Right kidney (tissue), 1 donor: ENCODE results near the gene KCND3.
"Not testable (repeated sequence)": the region's sequence is repeated elsewhere in the genome, so short reads cannot be mapped to it uniquely, and the experiment has no call there.

Experiments used
- DNase-seq: peaks from one replicate; pipeline ENCODE4 v3.0.0-alpha.2; 2016

The KCND3 gene

GRCh38 chr1:111811891-111812290, 177.6 kb downstream of the KCND3 start:
- DNase-seq, result no peak

GRCh38 chr1:111805251-111805650, 184.2 kb downstream of the KCND3 start:
- DNase-seq, result no peak

GRCh38 chr1:111804776-111805175, 184.7 kb downstream of the KCND3 start:
- no peak for DNase-seq

GRCh38 chr1:111803951-111804350, 185.5 kb downstream of the KCND3 start:
- DNase-seq, result no peak

GRCh38 chr1:111802984-111803383, 186.5 kb downstream of the KCND3 start:
- DNase-seq, result no peak

GRCh38 chr1:111802110-111802509, 187.4 kb downstream of the KCND3 start:
- no peak for DNase-seq

- DNase-seq, result no peak
These were observed 188.2 kb downstream of the KCND3 start for GRCh38 chr1:111801071-111801850.

GRCh38 chr1:111799722-111800121, 189.7 kb downstream of the KCND3 start:
- not testable (repeated sequence) for DNase-seq

- no peak for DNase-seq
These were observed 190.9 kb downstream of the KCND3 start for GRCh38 chr1:111798580-111798979.

GRCh38 chr1:111795401-111795800, 194.1 kb downstream of the KCND3 start:
- no peak for DNase-seq

GRCh38 chr1:111793923-111794322, 195.5 kb downstream of the KCND3 start:
- DNase-seq, result no peak

GRCh38 chr1:111792249-111792648, 197.2 kb downstream of the KCND3 start:
- no peak for DNase-seq

GRCh38 chr1:111791776-111792175, 197.7 kb downstream of the KCND3 start:
- DNase-seq, result no peak

- DNase-seq, result no peak
These were observed 199.7 kb downstream of the KCND3 start for GRCh38 chr1:111789666-111790316.

- DNase-seq, result no peak
These were observed 200.3 kb downstream of the KCND3 start for GRCh38 chr1:111789142-111789541.

GRCh38 chr1:111786669-111787207, 202.7 kb downstream of the KCND3 start:
- DNase-seq, result no peak

GRCh38 chr1:111784273-111784901, 205.1 kb downstream of the KCND3 start:
- no peak for DNase-seq

- DNase-seq, result no peak
These were observed 209.9 kb downstream of the KCND3 start for GRCh38 chr1:111779546-111779945.

GRCh38 chr1:111778541-111779051, 210.9 kb downstream of the KCND3 start:
- no peak for DNase-seq

- DNase-seq, result no peak
These were observed 211.4 kb downstream of the KCND3 start for GRCh38 chr1:111778066-111778465.

GRCh38 chr1:111777301-111777700, 212.2 kb downstream of the KCND3 start:
- DNase-seq, result no peak

GRCh38 chr1:111776861-111777260, 212.6 kb downstream of the KCND3 start:
- DNase-seq, result no peak

- no peak for DNase-seq
These were observed 213.1 kb downstream of the KCND3 start for GRCh38 chr1:111776391-111776790.
